CD4-positive, alpha-beta T cell treated with Interleukin-4 for 4 hours (primary cell): Measurements from ENCODE around the gene KCNQ1.
A peak's percentile ranks its signal among the peaks of the same experiment; 100 is the strongest.

Experiments
- DNase-seq: peaks from one replicate; pipeline ENCODE4 v3.0.0-alpha.2; 2020

The KCNQ1 gene

GRCh38 chr11:2515401-2516275 is 70.8 kb downstream of the KCNQ1 start:
- DNase-seq = no peak

- no peak for DNase-seq
Observed at GRCh38 chr11:2516276-2517015, 71.6 kb downstream of the KCNQ1 start.

- DNase-seq = no peak
Observed at GRCh38 chr11:2517016-2517385, 72.2 kb downstream of the KCNQ1 start.

GRCh38 chr11:2517386-2518064 is 72.7 kb downstream of the KCNQ1 start:
- no peak for DNase-seq

- DNase-seq = no peak
Observed at GRCh38 chr11:2518111-2518982, 73.5 kb downstream of the KCNQ1 start.

GRCh38 chr11:2518983-2519340 is 74.2 kb downstream of the KCNQ1 start:
- DNase-seq = no peak

GRCh38 chr11:2519517-2519861 is 74.7 kb downstream of the KCNQ1 start:
- no peak for DNase-seq

- DNase-seq = no peak
Observed at GRCh38 chr11:2519862-2520735, 75.3 kb downstream of the KCNQ1 start.

- no peak for DNase-seq
Observed at GRCh38 chr11:2520736-2521035, 75.9 kb downstream of the KCNQ1 start.

GRCh38 chr11:2521081-2521732 is 76.4 kb downstream of the KCNQ1 start:
- DNase-seq = no peak

GRCh38 chr11:2521733-2522630 is 77.2 kb downstream of the KCNQ1 start:
- no peak for DNase-seq

- DNase-seq = no peak
Observed at GRCh38 chr11:2522631-2523255, 77.9 kb downstream of the KCNQ1 start.

GRCh38 chr11:2523821-2524391 is 79.1 kb downstream of the KCNQ1 start:
- DNase-seq = no peak

- DNase-seq = no peak
Observed at GRCh38 chr11:2524446-2525165, 79.8 kb downstream of the KCNQ1 start.

GRCh38 chr11:2525166-2525861 is 80.5 kb downstream of the KCNQ1 start:
- DNase-seq = no peak

- DNase-seq = no peak
Observed at GRCh38 chr11:2525941-2526807, 81.4 kb downstream of the KCNQ1 start.

GRCh38 chr11:2526808-2527381 is 82.1 kb downstream of the KCNQ1 start:
- DNase-seq = peak; percentile 13
